GM11168 (cell line): ENCODE results near the gene TFE3.

Experiments used
- in situ Hi-C: fragments of 300-500 bp; cut with MboI; formaldehyde crosslinking; loops from one replicate; pipeline ENCODE4 v1.12.0; 2022; ENCODE audit warnings: low sequenced_read_pairs; ENCODE audit not compliant: unreplicated experiment

TFE3 gene

DNA sequence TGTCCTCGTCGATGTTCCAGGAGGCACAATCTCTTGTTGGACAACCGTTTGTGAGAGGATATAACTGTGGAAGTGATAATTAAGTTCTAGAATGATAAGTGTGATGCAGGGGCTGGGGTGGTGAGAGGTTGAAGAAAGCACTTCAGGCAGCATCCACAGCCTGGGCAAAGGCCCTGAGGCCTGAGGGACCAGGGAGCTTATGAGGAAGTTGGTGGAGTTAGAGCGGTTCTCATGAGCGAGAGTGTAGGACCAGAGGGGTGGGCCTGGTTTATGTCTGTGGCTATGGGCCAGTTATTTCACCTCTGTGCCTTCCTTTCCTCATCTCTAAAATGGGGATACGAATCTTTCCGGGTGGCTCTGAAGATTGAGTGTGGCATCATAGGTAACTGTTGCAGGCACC, 18.3 kb upstream of the TFE3 start:
- in situ Hi-C loops, result no loop called here

DNA sequence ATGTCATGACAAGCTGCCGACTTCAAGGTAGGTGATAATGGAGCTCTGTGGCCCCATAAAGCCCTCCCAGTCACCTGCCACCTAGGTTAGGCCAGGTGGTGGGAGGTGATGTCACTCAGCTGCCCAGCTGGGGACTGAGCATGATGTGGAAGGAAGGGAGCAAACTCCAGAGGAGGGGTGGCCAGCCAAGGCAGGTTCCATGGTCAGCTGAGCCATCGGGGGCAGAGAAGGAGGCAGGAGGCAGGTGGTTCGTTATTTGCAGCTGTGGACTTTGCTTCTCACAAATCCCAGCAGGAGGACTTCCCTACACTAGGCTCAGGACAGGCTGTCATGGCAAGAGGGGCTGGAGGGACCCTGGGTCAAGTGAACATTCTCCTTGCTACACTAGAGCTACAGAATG, 17.8 kb upstream of the TFE3 start:
- in situ Hi-C loops, result no loop called here

DNA sequence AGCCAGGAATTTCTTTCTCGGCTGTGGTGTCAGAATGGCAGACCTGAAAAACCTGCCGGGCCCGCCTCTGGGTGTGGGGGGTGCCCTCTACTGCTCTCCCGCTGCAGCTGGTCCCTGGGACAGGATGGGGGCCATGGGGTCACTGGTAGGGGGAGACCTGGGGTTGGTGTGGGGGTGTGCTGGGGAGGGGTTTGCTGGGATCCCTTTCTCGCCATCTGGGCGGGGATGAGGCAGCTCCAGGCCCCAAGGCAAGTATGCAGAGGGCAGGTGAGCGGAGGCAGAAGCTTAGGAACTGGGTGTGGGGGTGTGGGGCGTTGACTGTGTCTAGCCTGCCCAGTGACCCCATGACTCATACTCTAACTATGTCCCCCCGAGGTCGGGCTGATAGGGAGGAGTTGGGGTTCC, 16.5 kb upstream of the TFE3 start:
- in situ Hi-C loops, result no loop called here

DNA sequence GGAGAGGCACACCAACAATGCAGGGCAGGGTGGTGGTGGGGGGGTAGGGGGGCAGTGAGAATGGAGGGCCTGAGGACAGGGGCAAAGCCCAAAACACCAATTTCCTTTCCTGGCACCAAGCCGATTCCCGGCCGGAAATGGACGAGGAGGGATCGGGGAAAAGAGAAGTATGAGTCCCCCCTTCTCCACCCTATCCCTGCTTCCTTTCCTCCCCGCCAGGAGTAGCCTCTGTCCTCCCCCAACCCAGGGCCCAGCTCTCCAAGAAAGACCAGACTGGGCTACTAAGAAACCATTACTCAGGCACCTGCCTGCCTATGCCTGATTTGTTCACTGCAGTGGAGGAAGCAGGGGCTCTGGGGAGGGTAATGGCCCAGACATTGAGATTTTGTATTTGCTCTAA, 16.0 kb upstream of the TFE3 start:
- in situ Hi-C loops, result no loop called here

DNA sequence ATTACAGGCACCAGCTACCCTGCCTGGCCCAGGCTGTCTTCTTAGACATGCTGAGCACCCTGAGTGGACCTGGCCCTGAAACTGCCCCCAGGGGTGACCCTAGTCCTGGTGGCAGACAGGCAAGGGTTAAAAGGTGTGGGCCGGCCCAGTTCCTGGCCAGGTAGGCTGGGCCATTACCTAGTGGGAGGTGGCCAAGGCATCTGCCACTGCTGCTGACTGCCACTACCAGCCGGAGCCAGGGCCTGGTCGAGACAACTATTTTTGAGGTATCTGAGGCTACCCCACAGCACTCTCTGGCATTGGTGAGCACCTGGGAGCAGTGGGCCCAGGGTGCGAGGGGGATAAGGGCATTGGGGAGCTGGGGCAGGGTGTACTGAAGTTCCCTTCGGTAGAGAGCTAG, 15.6 kb upstream of the TFE3 start, which contains the start of gene CCDC120:
CCDC120 (plus strand) TSS at position 206 of the 400 bp plus-strand sequence. CDS start 3,043 bp downstream, outside the sequence.
- in situ Hi-C loops, result no loop called here

DNA sequence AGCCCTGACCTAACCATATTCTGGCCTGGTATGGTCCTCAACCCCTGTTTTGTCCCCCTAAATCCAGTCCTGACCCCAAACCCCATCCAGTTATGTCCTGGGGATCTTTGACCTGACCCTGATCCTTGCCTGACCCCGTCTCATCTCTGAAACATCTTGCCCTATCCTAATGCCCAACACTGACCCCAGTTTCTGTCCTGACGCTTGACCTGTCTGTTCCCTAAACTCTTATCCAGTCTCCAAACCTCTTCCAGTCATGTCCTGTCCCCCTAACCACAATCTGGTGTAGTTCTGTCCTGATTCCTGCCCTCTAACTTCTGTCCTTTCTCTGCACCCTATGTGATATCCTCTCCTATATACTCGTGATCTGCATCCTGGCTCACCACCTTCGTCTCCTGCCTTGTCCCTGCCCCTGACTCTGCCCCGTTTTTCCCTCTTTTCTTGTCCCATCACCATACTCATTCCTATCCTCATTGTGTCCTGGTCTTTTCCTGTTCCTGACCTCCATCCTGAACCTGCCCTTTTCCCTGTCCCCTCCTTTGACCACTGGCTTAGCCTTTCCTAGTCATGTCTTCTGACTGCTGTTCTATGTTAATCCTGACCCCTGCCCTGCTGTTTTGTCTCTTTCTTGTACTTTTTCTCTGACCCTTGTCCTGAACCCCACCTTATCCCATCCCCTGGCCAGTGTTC, 11.1 kb upstream of the TFE3 start:
- in situ Hi-C loops, result no loop called here

DNA sequence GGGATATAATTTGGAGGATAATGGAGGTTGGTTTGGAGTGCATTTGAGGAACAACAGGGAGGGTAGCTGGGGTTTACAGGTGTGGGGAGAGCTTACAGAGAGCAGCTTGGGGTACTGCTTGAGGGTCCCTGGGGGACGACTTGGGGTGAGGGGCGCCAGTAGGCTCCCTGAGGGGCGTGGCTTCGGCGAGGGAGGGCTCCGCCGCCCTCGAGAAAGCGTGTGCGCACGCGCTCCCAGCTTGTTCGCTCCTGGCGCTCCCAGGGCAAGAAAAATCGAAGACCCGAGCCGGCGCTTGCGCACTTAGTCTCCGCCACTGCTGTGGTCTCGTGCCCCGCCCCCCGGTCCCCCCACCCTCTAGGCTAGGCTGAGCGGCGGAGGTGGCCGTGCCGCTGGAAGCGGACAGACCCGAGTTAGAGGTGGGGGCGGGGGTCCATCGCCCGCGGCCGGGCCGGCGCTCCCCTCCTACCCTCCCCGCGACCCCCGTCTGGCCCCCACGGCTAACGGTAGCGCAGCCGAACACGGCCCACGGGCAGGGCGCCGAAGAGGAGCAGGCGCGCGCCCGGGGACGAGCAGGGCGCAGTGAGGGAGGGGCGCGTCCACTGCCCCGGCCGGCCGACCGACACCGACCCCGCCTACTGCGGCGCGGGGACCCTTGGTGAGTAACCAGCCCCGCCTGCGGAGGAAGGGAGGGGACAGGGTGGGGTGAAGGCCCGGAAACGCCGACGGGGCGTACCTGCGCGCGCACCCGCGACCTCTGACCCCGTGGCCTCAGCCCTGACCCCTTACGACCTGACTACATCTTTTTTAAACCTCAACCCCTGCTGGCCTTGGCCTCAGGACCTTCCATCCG, 10.3 kb upstream of the TFE3 start:
- in situ Hi-C loops, result no loop called here

DNA sequence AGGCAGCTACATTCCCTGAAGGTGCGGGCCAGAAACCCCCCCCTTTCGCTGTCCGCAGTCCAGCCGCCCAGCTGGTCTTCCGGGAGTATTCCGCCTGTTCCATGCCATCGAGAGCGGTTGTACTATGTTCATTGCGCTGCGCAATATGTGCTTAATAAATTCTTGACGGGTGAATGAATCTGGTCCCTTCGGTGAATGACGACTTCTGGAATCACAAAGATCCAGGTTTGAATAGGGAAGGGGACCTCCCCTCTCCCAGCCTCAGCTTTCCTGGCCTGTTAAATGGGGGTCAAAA, 777 bp upstream of the TFE3 start:
- in situ Hi-C loops, result no loop called here

DNA sequence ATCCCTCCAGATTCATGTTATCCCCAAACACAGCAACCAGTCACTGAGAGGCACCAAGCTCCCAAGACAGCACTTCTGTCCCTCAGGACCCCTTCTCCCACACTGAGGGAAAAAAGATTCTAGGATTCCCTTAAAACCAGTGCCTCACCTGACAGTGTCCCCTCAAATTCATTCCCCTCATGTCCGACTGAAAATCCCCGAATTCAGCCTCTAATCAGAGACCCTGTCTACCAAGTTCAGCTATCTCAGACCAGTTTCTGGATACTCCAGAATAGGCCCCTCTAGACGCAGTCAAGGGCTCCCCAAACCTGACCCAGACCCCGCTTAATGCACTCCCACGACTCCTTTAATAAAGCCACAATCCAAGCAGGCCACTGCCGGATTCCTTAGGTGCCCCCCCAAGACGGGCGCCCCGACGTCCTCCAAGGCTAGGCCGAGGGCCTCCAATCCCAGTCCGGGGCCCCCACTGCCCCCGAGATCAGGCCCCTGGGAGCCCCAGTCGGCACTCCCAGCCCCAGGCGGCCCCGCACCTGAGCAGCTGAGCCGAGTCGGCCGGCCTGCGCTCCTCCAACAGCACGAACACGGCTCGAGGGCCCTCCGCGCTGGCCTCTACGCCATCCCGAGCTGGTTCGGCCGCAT, 457 bp downstream of the TFE3 start:
- in situ Hi-C loops, result no loop called here

DNA sequence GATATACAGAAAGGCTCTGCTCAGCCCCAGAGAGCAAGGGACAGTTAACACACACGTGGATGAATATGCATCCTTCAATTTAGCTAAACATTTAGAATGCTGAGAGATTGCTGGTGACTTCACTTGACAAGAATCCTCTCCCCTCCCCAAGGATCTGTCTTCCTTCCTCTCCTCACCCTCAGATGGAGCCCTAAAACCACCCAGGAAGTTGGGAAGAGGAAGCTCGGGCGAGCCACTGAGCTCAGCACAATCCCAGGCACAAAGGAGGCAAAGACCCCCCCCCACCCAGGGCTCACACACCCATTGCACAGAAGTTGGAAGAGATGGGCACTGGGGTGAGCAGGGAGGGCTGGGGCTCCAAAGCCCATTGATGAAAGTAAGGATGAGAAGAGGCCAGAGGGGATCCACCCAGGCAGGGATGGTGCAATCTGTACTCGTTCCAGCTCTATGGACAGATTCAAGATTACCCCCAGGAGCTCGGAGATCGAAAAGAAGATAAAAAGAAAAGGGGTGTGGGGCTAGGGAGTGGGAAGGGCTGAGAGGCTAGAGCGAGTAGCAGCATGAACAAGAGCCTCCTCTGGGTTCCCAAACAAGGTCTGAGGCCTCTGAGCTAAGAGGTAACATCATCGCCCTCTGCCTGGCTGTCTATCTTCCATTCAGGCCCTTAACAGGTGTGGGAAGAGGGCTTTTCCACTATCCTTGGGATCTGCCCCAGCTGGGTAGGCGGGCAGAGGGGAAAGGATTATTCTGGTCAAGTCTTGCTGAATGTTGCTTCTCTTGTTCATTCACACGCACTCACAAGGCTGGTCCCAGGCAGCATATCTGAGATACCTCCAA, 1.2 kb downstream of the TFE3 start:
- in situ Hi-C loops, result no loop called here

DNA sequence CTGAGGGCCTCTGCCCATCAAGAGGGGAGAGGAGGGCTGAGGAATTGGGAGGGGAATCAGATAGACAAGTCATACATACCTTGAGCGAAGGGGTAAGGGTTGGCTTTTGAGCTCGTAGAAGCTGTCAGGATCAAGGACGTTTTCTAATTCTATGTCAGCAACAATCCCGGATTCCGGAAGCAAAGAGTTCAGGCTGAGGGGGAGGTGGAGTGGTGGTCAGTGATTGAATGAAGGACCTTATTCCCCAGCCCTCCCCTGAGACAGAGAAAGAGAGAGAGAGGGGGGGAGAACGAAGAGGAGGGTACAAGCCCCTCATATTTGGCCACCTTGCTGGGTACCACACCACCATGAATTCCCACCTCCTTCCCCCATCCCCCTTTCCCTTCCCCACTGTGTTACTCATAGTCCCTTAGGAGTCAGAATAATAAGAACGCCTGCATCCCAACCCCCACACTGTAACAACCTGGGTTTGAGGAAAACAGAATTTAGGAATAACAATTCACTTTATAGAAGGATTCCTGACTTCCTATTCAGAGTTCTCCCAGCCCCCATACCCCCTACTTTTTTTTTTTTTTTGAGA, 2.7 kb downstream of the TFE3 start:
- in situ Hi-C loops, result no loop called here

DNA sequence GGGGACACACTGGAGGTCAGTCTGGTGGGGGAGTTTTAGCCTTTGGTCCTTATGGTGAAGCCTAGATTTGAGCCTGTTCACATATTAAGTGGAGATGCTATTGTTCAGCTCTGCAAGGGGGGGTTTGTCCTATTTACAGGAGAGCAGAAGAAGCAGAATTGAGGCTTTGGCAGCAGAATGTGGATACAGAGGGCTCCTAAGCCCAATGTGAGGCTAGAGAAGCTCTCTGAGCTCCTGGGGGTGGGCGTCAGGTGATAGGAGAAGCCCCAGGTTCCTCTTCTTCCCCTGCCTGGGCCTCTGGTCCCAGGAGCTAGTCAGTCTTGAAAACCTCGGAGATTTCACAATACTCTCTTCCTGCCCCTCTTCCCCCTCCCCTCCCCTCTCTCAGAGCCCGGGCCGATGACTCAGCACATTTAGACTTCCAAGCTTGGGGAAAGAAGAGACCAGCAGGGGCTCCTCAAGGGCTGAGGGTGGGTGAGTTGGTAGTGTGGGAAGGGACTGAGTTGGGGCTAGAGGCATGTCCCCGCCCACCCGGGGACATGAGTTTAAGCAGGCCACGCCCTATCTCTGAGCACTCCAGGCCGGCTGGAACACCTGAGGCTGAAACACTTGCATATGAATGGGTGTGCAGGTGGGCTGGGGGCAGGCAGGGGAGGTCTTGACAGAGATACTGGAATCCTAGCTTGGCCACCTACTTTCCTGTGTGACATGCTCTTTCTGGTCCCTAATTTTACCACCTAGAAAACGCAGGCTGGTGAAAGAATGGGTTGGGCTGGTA, 3.4 kb downstream of the TFE3 start:
- in situ Hi-C loops, result no loop called here

DNA sequence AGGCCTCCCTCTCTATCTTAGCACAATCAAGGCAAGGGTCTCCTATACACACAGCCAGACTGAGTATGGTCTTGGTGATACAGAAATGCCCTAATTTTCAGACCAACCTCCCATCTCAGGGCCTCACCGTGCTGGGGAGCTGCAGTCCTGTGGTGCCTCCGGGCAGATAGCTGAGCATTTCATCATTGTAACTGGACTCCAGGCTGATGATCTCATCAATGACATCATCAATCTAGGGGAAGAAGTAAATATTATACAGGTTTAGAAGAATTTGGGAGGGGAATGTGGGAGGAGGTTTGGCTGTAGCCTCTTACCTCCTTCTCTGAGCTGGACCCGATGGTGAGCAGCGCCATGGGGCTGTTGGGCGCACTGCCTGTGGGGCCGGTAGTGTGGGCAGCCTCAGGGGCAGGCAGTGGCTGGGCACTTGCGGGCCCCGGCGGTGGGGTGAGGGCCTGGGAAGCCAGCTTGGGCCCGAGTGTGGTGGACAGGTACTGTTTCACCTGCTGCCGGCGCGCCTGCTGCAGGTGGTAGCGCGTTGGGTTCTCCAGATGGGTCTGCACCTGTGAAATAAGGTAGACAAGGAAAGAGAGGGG, 5.2 kb downstream of the TFE3 start:
- in situ Hi-C loops, result no loop called here

DNA sequence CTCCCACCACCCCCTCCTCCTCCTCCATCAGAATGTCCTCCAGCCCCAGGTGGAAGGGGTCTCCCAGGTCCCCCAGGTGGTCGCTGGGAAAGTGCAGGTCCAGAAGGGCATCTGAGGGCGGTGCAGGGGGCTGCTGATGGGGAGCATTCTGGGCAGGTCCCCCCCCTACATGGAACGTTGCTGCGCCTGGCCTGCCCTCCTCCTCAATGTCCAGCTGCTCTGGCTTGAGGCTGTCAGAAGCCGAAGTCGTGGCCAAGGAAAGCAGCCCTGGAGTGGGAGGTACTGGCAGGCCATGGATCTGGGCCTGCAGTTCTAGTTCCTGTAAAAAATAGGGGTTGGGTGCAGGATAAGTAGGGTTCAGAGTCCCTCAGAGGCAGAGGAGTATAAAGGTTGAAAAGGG, 12.9 kb downstream of the TFE3 start:
- in situ Hi-C loops, result no loop called here

DNA sequence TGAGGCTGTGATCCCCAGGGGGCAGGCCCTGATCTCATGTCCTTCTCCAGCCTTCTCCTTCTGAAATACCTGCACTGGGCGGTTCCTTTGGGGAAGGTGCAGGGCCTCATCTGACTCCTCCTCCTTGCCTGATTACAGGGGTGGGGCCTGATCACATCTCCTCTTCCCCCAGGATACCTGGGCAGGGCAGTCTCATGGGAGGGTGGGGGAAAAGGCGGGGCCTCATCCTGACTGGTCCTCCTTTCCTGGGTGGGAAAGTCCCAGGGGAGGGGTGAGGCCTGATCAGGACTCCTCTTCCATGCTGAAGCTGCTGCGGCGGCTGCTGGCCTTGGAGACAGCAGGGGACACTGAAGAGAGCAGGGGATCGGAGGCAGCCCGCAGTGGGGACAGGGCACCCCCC, 13.3 kb downstream of the TFE3 start:
- in situ Hi-C loops, result no loop called here

DNA sequence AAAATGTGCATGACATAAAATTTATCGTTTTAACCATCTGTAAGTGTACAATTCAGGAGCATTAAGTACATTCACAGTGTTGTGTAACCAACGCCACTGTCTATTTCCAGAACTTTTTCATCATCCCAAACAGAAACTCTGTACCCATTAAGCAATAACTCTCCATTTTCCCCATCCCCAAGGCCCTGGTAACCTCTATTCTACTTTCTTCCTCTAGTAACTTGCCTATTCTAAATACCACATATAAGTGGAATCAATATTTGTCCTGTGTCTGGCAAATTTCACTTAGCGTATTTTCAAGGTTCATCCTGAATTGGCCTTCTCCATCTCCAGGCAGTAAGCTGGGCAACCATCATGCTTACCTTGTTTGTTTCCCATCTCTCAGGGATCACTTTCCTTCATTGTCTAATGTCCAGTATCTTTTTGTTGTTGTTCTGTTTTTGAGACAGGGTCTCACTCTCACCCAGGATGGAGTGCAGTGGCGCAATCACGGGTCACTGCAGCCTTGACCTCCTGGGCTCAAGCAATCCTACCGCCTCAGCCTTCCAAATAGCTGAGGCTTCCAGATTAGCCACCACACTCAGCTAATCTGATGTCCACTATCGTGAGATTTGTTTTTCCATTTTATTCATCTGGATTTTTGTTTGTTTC, 23.4 kb downstream of the TFE3 start:
- in situ Hi-C loops, result no loop called here

DNA sequence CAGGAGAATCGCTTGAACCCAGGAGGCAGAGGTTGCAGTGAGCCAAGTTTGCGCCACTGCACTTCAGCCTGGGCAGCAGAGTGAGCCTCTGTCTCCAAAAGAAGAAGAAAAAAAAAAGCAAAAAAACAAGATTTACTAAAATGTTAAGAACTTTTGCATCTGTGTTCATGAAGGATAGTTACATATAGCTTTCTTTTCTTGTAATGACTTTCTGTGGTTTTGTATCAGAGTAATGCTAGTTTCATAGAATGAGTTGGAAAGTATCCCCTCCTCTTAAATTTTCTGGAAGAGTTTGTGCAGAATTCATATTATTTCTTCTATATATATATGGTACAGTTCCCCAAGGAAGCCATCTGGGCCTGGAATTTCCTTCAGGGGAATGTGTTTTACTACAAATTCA, 24.1 kb downstream of the TFE3 start:
- in situ Hi-C loops, result no loop called here

DNA sequence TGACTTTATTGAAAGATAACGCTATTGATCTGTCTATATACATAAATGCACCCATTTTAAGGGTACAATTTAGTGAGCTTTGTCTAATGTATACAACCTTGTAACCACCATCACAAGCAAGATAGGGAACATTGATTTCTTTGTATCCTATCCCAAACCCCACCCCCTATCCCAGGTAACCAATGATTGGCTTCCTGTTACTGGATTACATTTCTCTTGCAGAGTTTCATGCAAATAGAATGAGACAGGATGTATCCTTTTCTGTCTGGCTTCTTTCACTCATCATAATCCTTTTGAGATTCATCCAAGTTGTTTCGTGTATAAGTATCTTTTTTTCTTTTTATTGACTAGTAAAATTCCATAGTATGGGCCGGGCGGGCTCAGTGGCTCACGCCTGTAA, 39.5 kb downstream of the TFE3 start:
- in situ Hi-C loops, result no loop called here
